SK-N-SH treated with all-trans-retinoic acid at 6 μM for 48 hours (cell line): Measurements from ENCODE around the gene PRIMA1.

Experiments
- ATAC-seq: fragments of 200-7000 bp; cut with Tn5 transposase; 3 replicates; pipeline ENCODE4 v1.9.1; 2020; ENCODE audit warnings: mild to moderate bottlenecking, moderate library complexity
- BACH2 ChIP-seq: fragments of 250-450 bp; sonication (Bioruptor Pico); IDR thresholded peaks from 2 replicates; pipeline ENCODE4 v1.9.0; 2021; ENCODE audit warnings: mild to moderate bottlenecking, borderline replicate concordance
- CREB5 ChIP-seq: fragments of 250-450 bp; sonication (Bioruptor Pico); IDR thresholded peaks from 2 replicates; pipeline ENCODE4 v1.5.1; 2020; ENCODE audit warnings: low read depth, mild to moderate bottlenecking, moderate library complexity
- CSDC2 ChIP-seq: fragments of 250-450 bp; sonication (Bioruptor Pico); IDR thresholded peaks from 2 replicates; pipeline ENCODE4 v1.5.0; 2020; ENCODE audit warnings: mild to moderate bottlenecking, moderate library complexity
- CSRNP3 ChIP-seq: fragments of 250-450 bp; sonication (Bioruptor Pico); IDR thresholded peaks from 2 replicates; pipeline ENCODE4 v1.5.1; 2021; ENCODE audit warnings: mild to moderate bottlenecking, moderate library complexity
- ESRRG ChIP-seq: fragments of 250-450 bp; sonication (Bioruptor Pico); IDR thresholded peaks from 2 replicates; pipeline ENCODE4 v1.6.1; 2021; ENCODE audit warnings: mild to moderate bottlenecking
- GLIS3 ChIP-seq: fragments of 250-450 bp; sonication (Bioruptor Pico); IDR thresholded peaks from 2 replicates; pipeline ENCODE4 v1.5.0; 2020; ENCODE audit warnings: mild to moderate bottlenecking, moderate library complexity
- ISL1 ChIP-seq: fragments of 250-450 bp; sonication (Bioruptor Pico); IDR thresholded peaks from 2 replicates; pipeline ENCODE4 v2.1.2; 2022; ENCODE audit warnings: mild to moderate bottlenecking, moderate library complexity
- PATZ1 ChIP-seq: fragments of 250-450 bp; sonication (Bioruptor Pico); IDR thresholded peaks from 2 replicates; pipeline ENCODE4 v1.8.0; 2020; ENCODE audit warnings: mild to moderate bottlenecking, moderate library complexity, borderline replicate concordance
- POU6F1 ChIP-seq: fragments of 250-450 bp; sonication (Bioruptor Pico); IDR thresholded peaks from 2 replicates; pipeline ENCODE4 v1.8.0; 2021; ENCODE audit warnings: low read depth, mild to moderate bottlenecking, moderate library complexity, borderline replicate concordance
- PPARA ChIP-seq: fragments of 250-450 bp; sonication (Bioruptor Pico); IDR thresholded peaks from 2 replicates; pipeline ENCODE4 v1.5.0; 2020; ENCODE audit warnings: mild to moderate bottlenecking, borderline replicate concordance
- RARB ChIP-seq: fragments of 250-450 bp; sonication (Bioruptor Pico); IDR thresholded peaks from 2 replicates; pipeline ENCODE4 v1.8.0; 2021; ENCODE audit warnings: mild to moderate bottlenecking, moderate library complexity
- SNAI2 ChIP-seq: fragments of 250-450 bp; sonication (Bioruptor Pico); IDR thresholded peaks from 2 replicates; pipeline ENCODE4 v1.5.0; 2020; ENCODE audit warnings: mild to moderate bottlenecking, moderate library complexity
- TCF4 ChIP-seq: fragments of 250-450 bp; sonication (Bioruptor Pico); IDR thresholded peaks from 2 replicates; pipeline ENCODE4 v1.8.0; 2021; ENCODE audit warnings: mild to moderate bottlenecking, moderate library complexity, borderline replicate concordance
- TOX ChIP-seq: fragments of 250-450 bp; sonication (Bioruptor Pico); IDR thresholded peaks from 2 replicates; pipeline ENCODE4 v1.8.0; 2021; ENCODE audit warnings: mild to moderate bottlenecking, moderate library complexity, borderline replicate concordance
- TSHZ2 ChIP-seq: fragments of 250-450 bp; sonication (Bioruptor Pico); IDR thresholded peaks from 2 replicates; pipeline ENCODE4 v1.5.0; 2020; ENCODE audit warnings: mild to moderate bottlenecking, moderate library complexity
- ZC3H10 ChIP-seq: fragments of 250-450 bp; sonication (Bioruptor Pico); IDR thresholded peaks from 2 replicates; pipeline ENCODE4 v1.5.1; 2021; ENCODE audit warnings: mild to moderate bottlenecking, moderate library complexity
- ZFP3 ChIP-seq: fragments of 250-450 bp; sonication (Bioruptor Pico); IDR thresholded peaks from 2 replicates; pipeline ENCODE4 v1.5.0; 2020; ENCODE audit warnings: mild to moderate bottlenecking, moderate library complexity
- ZFP30 ChIP-seq: fragments of 450-650 bp; formaldehyde crosslinking; IDR thresholded peaks from 2 replicates; pipeline ENCODE4 v1.5.0; 2022; ENCODE audit warnings: mild to moderate bottlenecking, moderate library complexity
- ZNF565 ChIP-seq: fragments of 450-650 bp; formaldehyde crosslinking; conservative IDR thresholded peaks from 2 replicates; pipeline ENCODE4 v1.5.0; 2020; ENCODE audit warnings: low read depth, mild to moderate bottlenecking, moderate library complexity
- ZNF70 ChIP-seq: fragments of 450-650 bp; formaldehyde crosslinking; IDR thresholded peaks from 2 replicates; pipeline ENCODE4 v1.5.0; 2020; ENCODE audit warnings: mild to moderate bottlenecking, moderate library complexity
- ZNF8 ChIP-seq: fragments of 450-650 bp; formaldehyde crosslinking; IDR thresholded peaks from 2 replicates; pipeline ENCODE4 v1.5.0; 2020; ENCODE audit warnings: mild to moderate bottlenecking, moderate library complexity

The PRIMA1 gene

GRCh38 chr14:93788543-93789227 lies 400 bp upstream of the PRIMA1 start:
- peak; percentile 52 for ATAC-seq
- TF ChIP-seq ZNF8 (CRISPR knock-in tag) (no peak), ZNF70 (no peak), CREB5 (no peak), ESRRG (CRISPR knock-in tag) (no peak), TCF4 (CRISPR knock-in tag) (no peak), ZFP30 (CRISPR knock-in tag) (no peak), CSDC2 (CRISPR knock-in tag) (no peak), SNAI2 (CRISPR knock-in tag) (no peak), ISL1 (CRISPR knock-in tag) (no peak), ZC3H10 (CRISPR knock-in tag) (no peak), ZNF565 (CRISPR knock-in tag) (no peak), TOX (no peak)
- TF ChIP-seq, all 23 proteins: peak for 0

GRCh38 chr14:93787465-93788292 lies 606 bp downstream of the PRIMA1 start:
- ATAC-seq: no peak
- TF ChIP-seq CSDC2 (CRISPR knock-in tag) (no peak), ISL1 (CRISPR knock-in tag) (no peak), TSHZ2 (CRISPR knock-in tag) (no peak), ESRRG (CRISPR knock-in tag) (no peak), ZNF565 (CRISPR knock-in tag) (no peak), ZNF8 (CRISPR knock-in tag) (no peak), BACH2 (CRISPR knock-in tag) (no peak), PATZ1 (CRISPR knock-in tag) (no peak), CSRNP3 (CRISPR knock-in tag) (no peak), SNAI2 (CRISPR knock-in tag) (no peak), PPARA (CRISPR knock-in tag) (no peak)

GRCh38 chr14:93785423-93785822 lies 2.9 kb downstream of the PRIMA1 start:
- ATAC-seq: no peak

GRCh38 chr14:93784878-93785277 lies 3.4 kb downstream of the PRIMA1 start:
- ATAC-seq: no peak
- TF ChIP-seq POU6F1 (no peak), ZNF565 (CRISPR knock-in tag) (no peak), ZFP3 (CRISPR knock-in tag) (no peak), TCF4 (CRISPR knock-in tag) (no peak), ESRRG (CRISPR knock-in tag) (no peak), RARB (CRISPR knock-in tag) (no peak), SNAI2 (CRISPR knock-in tag) (no peak), GLIS3 (CRISPR knock-in tag) (no peak), CSRNP3 (CRISPR knock-in tag) (no peak), ZFP30 (CRISPR knock-in tag) (no peak), ZNF8 (CRISPR knock-in tag) (no peak), PPARA (CRISPR knock-in tag) (no peak), CSDC2 (CRISPR knock-in tag) (no peak), CREB5 (no peak)

More at GRCh38 chr14:93785423-93785822, 2.9 kb downstream of the PRIMA1 start:
- TF ChIP-seq ZFP30 (CRISPR knock-in tag): no peak
- no peak for TF ChIP-seq BACH2 (CRISPR knock-in tag)
- TF ChIP-seq TCF4 (CRISPR knock-in tag): 0 out of 2 replicates have a peak, but pooled peaks have one; percentile 26
